Endothelial cell of umbilical vein (primary cell): ENCODE results near the gene CYP1A2. TPM values are rescaled to one million over a fixed set of nuclear protein-coding genes. Genes with fewer than 3 reads are reported as not detected.

Experiments used
- BruUV-seq: library from RNA; stranded (reverse); fragments of 400-500 nt; replicated peaks from 2 replicates; lab custom pipeline; 2021; lab: Mats Ljungman, UMichigan
- CTCF ChIA-PET: fragments of 300-600, 350-600 bp; sonication (Branson Sonifier 250); formaldehyde crosslinking; loops from one replicate; lab custom pipeline; 2021; ENCODE audit warnings: antibody characterized with exemption, inconsistent platforms; lab: Charles Lee
- POLR2A ChIA-PET: fragments of 300-600, 350-600 bp; sonication (Branson Sonifier 250); formaldehyde crosslinking; loops from one replicate; lab custom pipeline; 2021; ENCODE audit warnings: antibody characterized with exemption, inconsistent platforms; lab: Charles Lee
- DNase-seq: peaks from one replicate; pipeline ENCODE4 v3.0.0-alpha.2; 2011; ENCODE audit warnings: low read depth, low spot score
- FAIRE-seq: peaks from 2 replicates; lab custom pipeline; 2011; peaks lifted over from hg19 to GRCh38; lab: Jason Lieb, UNC
- H2AFZ ChIP-seq: 2 replicates; pipeline ENCODE4 v1.6.0; 2012; ENCODE audit warnings: low read depth, low read length, control low read depth, inconsistent platforms
- H3K27ac ChIP-seq: 2 replicates; pipeline ENCODE4 v1.5.1; 2011; ENCODE audit warnings: low read depth, mild to moderate bottlenecking, control low read depth, low read length, moderate library complexity; ENCODE audit not compliant: insufficient read depth
- H3K27me3 ChIP-seq, 2 experiments: 2 replicates each; pipeline versions ENCODE4 v1.6.0 to v1.6.1; 2011; ENCODE audit warnings: low read length in 2 of 2, mixed read lengths in 1 of 2; ENCODE audit not compliant: control insufficient read depth in 2 of 2, insufficient read depth in 2 of 2
- H3K36me3 ChIP-seq, 2 experiments: 2 replicates in 1 of 2; 3 replicates in 1 of 2; pipeline ENCODE4 v1.5.1; 2011; ENCODE audit warnings: low read length in 2 of 2, mild to moderate bottlenecking in 1 of 2, moderate library complexity in 1 of 2; ENCODE audit not compliant: control insufficient read depth in 2 of 2, insufficient read depth in 2 of 2; ENCODE audit errors: extremely low read depth in 1 of 2
- H3K4me1 ChIP-seq: 3 replicates; pipeline ENCODE4 v1.5.1; 2011; ENCODE audit warnings: mild to moderate bottlenecking, low read length; ENCODE audit not compliant: control insufficient read depth, insufficient read depth; ENCODE audit errors: extremely low read depth
- H3K4me2 ChIP-seq: 2 replicates; pipeline ENCODE4 v1.6.1; 2011; ENCODE audit warnings: low read length, control low read depth, mixed read lengths; ENCODE audit not compliant: insufficient read depth
- H3K4me3 ChIP-seq, 3 experiments: fragments of 200-600 bp in 1 of 3; sonication (generic), shearing (Covaris generic) in 1 of 3; replicated peaks in 1 of 3; 2 replicates each; pipeline ENCODE4 v1.5.1; 2011 to 2016; ENCODE audit warnings: control low read depth in 3 of 3, low read length in 3 of 3, mild to moderate bottlenecking in 2 of 3, inconsistent platforms in 1 of 3, low read depth in 1 of 3, moderate library complexity in 1 of 3; ENCODE audit not compliant: insufficient read depth in 1 of 3
- H3K79me2 ChIP-seq: 2 replicates; pipeline ENCODE4 v1.6.0; 2012; ENCODE audit warnings: low read length, inconsistent platforms; ENCODE audit not compliant: control insufficient read depth, insufficient read depth
- H3K9ac ChIP-seq: replicated peaks from 2 replicates; pipeline ENCODE3; 2011; ENCODE audit warnings: low read length, control low read depth; ENCODE audit not compliant: insufficient read depth; ENCODE audit errors: extremely low read depth
- H3K9me1 ChIP-seq: replicated peaks from 3 replicates; pipeline ENCODE4 v1.6.0; 2011; ENCODE audit warnings: mild to moderate bottlenecking, low read length; ENCODE audit not compliant: control insufficient read depth, insufficient read depth; ENCODE audit errors: extremely low read depth
- H3K9me3 ChIP-seq: replicated peaks from 2 replicates; pipeline ENCODE4 v1.5.1; 2012; ENCODE audit warnings: low read length, inconsistent platforms; ENCODE audit not compliant: control insufficient read depth, insufficient read depth
- H4K20me1 ChIP-seq: replicated peaks from 2 replicates; pipeline ENCODE3; 2011; ENCODE audit warnings: mild to moderate bottlenecking, low read length; ENCODE audit not compliant: control insufficient read depth, insufficient read depth; ENCODE audit errors: extremely low read depth
- EZH2 ChIP-seq: IDR thresholded peaks from 2 replicates; pipeline ENCODE4 v1.6.1; 2012; ENCODE audit warnings: borderline replicate concordance, low read depth, mild to moderate bottlenecking, moderate library complexity, low read length, inconsistent platforms; ENCODE audit not compliant: severe bottlenecking
- JUN ChIP-seq: IDR thresholded peaks from 2 replicates; pipeline ENCODE4 v1.6.1; 2011; ENCODE audit warnings: borderline replicate concordance, low read depth; ENCODE audit not compliant: insufficient read length, insufficient read depth
- MAX ChIP-seq: IDR thresholded peaks from 2 replicates; pipeline ENCODE4 v1.6.1; 2011; ENCODE audit not compliant: insufficient read depth, insufficient read length
- MYC ChIP-seq: IDR thresholded peaks from one replicate; pipeline ENCODE4 v1.6.1; 2011; ENCODE audit warnings: mild to moderate bottlenecking, low read depth, low read length
- POLR2A ChIP-seq: IDR thresholded peaks from 2 replicates; pipeline ENCODE4 v1.6.1; 2012; ENCODE audit warnings: low read depth, mild to moderate bottlenecking, control low read depth, low read length
- POLR2AphosphoS5 ChIP-seq: IDR thresholded peaks from 2 replicates; pipeline ENCODE4 v1.6.1; 2012; ENCODE audit warnings: low read depth, mild to moderate bottlenecking, control low read depth, low read length, moderate library complexity; ENCODE audit not compliant: insufficient read depth
- dilution Hi-C: fragments of 300-500 bp; cut with MboI; formaldehyde crosslinking; loops from one replicate; pipeline ENCODE4 v1.15.0; 2019; ENCODE audit warnings: low sequenced_read_pairs; ENCODE audit not compliant: extremely low pct_ligation_motif_present
- intact Hi-C: fragments of 100-400 bp; cut with micrococcal nuclease; formaldehyde crosslinking; loops from one replicate; pipeline ENCODE4 v1.10.0; 2022
- polyA plus RNA-seq, 4 experiments: library from polyadenylated mRNA; depleted of rRNA in 3 of 4; stranded (reverse) in 3 of 4; unstranded in 1 of 4; fragments of >200 nt; gene quantifications; 2 replicates each; pipeline versions ENCODE4 v1.2.1 to v1.2.3, GENCODE V29; 2011 to 2012; ENCODE audit warnings: missing spikeins in 1 of 4
- total RNA-seq: library from RNA; stranded (reverse); gene quantifications from 2 replicates; pipeline ENCODE4 v1.2.3, GENCODE V29; 2021

The CYP1A2 gene
- total and polyA plus RNA-seq, 2 donors (not counting 3 experiments of a cell fraction or from before 2014, with no cell fraction given) = not detected

GRCh38 chr15:74782259-74783071 lies 33.8 kb downstream of the CYP1A2 start:
- Histone ChIP-seq H3K27ac (peak overlapping the region; percentile 62), H3K4me2 (peak overlapping the region; percentile 94), H3K9ac (peak overlapping the region; percentile 76), H3K79me2 (peaks cover 51% of the 10 kb centered on the region), H3K27me3 (no peaks in the 10 kb centered on the region), H3K4me1 (peaks cover 29% of the 10 kb centered on the region), H3K36me3 (peaks cover 0 to 3% of the 10 kb centered on the region in 2 experiments), H2AFZ (peak overlapping the region; percentile 32), H3K9me1 (no peaks in the 10 kb centered on the region), H3K9me3 (no peaks in the 10 kb centered on the region), H4K20me1 (peaks cover 2% of the 10 kb centered on the region), H3K4me3 (peak overlapping the region; percentile 88 to 94 (median 90))
- ChIA-PET CTCF (interaction anchor here (0.7 to 8.3 kb wide), 19 partner anchors 11 to 247 kb away, joined by 3 to 98 read pairs (median 4); partner anchors contain the start of genes COX5A and RPP25), POLR2A (no interaction called here)
- FAIRE-seq (peak; percentile 62), DNase-seq (no peak)
- intact Hi-C loops (loop anchor here (1.0 kb wide), 1 partner anchor 14 kb away; no protein-coding TSS in a partner anchor), dilution Hi-C loops (no loop called here)
- TSS peak; percentile 23 for BruUV-seq
- peak; percentile 12 for TF ChIP-seq POLR2A
- TF ChIP-seq MAX = no peak

- peak; percentile 70 for FAIRE-seq
- TF ChIP-seq JUN = no peak
- TF ChIP-seq MAX = peak; percentile 80
- TF ChIP-seq MYC = peak; percentile 61
- TF ChIP-seq POLR2AphosphoS5 = no peak
- TF ChIP-seq EZH2 = no peak
- dilution Hi-C loops = no loop called here
- Histone ChIP-seq H3K27ac (peak overlapping the region; percentile 4), H3K36me3 (peaks cover 0 to 5% of the 10 kb centered on the region in 2 experiments), H3K27me3 (no peaks in the 10 kb centered on the region), H4K20me1 (peaks cover 2% of the 10 kb centered on the region), H3K4me3 (peak overlapping the region; percentile 88 to 94 (median 90)), H3K9ac (peak overlapping the region; percentile 61), H3K9me3 (no peaks in the 10 kb centered on the region), H2AFZ (no peak overlapping the region), H3K4me2 (peak overlapping the region; percentile 94), H3K79me2 (peaks cover 59% of the 10 kb centered on the region), H3K4me1 (peaks cover 23% of the 10 kb centered on the region), H3K9me1 (no peaks in the 10 kb centered on the region)
- DNase-seq = peak; percentile 38
- intact Hi-C loops = loop anchor here (1.0 kb wide), 1 partner anchor 13 kb away; no protein-coding TSS in a partner anchor
- BruUV-seq = no TSS peak
- CTCF ChIA-PET = interaction anchor here (0.8 to 8.3 kb wide), 8 partner anchors 10 to 167 kb away, joined by 3 to 98 read pairs (median 8); no protein-coding TSS in a partner anchor
- POLR2A ChIA-PET = no interaction called here
Measured at GRCh38 chr15:74783072-74783807, 34.6 kb downstream of the CYP1A2 start.
